ENCODE measurements around the gene MNAT1. TPM values are rescaled to one million over a fixed set of nuclear protein-coding genes. Genes with fewer than 3 reads are reported as not detected.

Gene MNAT1
- total and polyA plus RNA-seq, 9 of the 15 experiments (the other 6 are each of a cell fraction or from before 2014, with no cell fraction given): 37.8 to 83.3 (median 60.4) TPM

DNA sequence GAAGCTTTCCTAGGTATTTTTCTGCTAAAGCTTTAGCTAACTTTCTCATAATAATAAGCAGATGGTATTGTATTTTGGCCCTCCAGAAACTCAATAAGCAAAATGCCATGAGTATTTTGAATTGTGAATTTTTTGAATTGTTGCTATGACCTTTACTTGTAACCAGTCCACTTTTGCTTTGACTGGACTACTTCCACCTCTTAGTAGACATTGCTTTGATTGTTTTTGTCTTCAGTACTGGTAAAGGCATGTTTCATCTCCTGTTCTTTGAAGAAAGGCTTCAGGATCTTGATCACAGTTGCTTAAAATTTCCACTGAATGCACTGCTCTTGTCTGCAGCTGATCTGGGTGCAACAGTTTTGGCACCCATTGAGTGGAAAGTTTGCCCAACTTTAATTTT is 144.0 kb downstream of the MNAT1 start (continued):
- TF ChIP-seq, protein P1, sequence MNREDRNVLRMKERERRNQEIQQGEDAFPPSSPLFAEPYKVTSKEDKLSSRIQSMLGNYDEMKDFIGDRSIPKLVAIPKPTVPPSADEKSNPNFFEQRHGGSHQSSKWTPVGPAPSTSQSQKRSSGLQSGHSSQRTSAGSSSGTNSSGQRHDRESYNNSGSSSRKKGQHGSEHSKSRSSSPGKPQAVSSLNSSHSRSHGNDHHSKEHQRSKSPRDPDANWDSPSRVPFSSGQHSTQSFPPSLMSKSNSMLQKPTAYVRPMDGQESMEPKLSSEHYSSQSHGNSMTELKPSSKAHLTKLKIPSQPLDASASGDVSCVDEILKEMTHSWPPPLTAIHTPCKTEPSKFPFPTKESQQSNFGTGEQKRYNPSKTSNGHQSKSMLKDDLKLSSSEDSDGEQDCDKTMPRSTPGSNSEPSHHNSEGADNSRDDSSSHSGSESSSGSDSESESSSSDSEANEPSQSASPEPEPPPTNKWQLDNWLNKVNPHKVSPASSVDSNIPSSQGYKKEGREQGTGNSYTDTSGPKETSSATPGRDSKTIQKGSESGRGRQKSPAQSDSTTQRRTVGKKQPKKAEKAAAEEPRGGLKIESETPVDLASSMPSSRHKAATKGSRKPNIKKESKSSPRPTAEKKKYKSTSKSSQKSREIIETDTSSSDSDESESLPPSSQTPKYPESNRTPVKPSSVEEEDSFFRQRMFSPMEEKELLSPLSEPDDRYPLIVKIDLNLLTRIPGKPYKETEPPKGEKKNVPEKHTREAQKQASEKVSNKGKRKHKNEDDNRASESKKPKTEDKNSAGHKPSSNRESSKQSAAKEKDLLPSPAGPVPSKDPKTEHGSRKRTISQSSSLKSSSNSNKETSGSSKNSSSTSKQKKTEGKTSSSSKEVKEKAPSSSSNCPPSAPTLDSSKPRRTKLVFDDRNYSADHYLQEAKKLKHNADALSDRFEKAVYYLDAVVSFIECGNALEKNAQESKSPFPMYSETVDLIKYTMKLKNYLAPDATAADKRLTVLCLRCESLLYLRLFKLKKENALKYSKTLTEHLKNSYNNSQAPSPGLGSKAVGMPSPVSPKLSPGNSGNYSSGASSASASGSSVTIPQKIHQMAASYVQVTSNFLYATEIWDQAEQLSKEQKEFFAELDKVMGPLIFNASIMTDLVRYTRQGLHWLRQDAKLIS (CRISPR knock-in tag; IDR thresholded peaks at IDR 0.05): no peak
- no peak for TF ChIP-seq TEAD2 (tag; IDR thresholded peaks at IDR 0.05)
- TF ChIP-seq, protein P2, sequence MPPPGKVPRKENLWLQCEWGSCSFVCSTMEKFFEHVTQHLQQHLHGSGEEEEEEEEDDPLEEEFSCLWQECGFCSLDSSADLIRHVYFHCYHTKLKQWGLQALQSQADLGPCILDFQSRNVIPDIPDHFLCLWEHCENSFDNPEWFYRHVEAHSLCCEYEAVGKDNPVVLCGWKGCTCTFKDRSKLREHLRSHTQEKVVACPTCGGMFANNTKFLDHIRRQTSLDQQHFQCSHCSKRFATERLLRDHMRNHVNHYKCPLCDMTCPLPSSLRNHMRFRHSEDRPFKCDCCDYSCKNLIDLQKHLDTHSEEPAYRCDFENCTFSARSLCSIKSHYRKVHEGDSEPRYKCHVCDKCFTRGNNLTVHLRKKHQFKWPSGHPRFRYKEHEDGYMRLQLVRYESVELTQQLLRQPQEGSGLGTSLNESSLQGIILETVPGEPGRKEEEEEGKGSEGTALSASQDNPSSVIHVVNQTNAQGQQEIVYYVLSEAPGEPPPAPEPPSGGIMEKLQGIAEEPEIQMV (tag; conservative IDR thresholded peaks at IDR 0.05; ENCODE audit: low read depth): no peak

DNA sequence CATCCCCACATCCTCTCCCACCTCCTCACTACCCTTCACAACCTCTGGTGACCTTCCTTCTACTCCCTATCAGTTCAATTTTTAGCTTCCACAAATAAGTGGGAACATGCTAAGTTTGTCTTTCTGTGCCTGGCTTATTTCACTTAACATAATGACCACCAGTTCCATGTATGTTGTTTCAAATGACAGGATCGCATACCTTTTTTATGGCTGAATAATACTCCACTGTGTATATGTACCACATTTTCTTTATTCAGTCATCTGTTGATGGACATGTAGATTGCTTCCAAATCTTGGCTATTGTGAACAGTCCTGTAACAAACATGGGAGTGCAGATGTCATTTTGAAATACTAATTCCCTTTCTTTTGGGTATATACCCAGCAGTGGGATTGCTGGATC is 147.7 kb downstream of the MNAT1 start:
- DNase-seq (ENCODE audit: extremely low read depth in 1 of 4, low spot score in 3 of 4) (no peak), FAIRE-seq (no peak), ATAC-seq (no peak)
- no TSS peak for BruUV-seq (replicated peaks)
- Histone ChIP-seq H3K9ac (ENCODE audit: insufficient read depth in 1 of 2, low read depth in 2 of 2, low read length in 2 of 2) (no peak overlapping the region), H3K4me1 (replicated peaks in 1 of 2; ENCODE audit: control insufficient read depth in 2 of 2, insufficient read depth in 2 of 2, low read length in 2 of 2) (no peaks in the 10 kb centered on the region), H3K9me1 (ENCODE audit: control insufficient read depth, insufficient read depth, low read length) (no peaks in the 10 kb centered on the region), H3K79me2 (ENCODE audit: control insufficient read depth, insufficient read depth, low read length) (no peaks in the 10 kb centered on the region), H3K27ac (ENCODE audit: extremely low read depth, low read depth, low read length) (no peak overlapping the region), H3K4me2 (ENCODE audit: insufficient read depth, low read length) (no peak overlapping the region), H3K27me3 (ENCODE audit: control insufficient read depth in 2 of 2, insufficient read depth in 2 of 2, low read length in 2 of 2) (no peaks in the 10 kb centered on the region), H3K4me3 (no peak overlapping the region), H3K36me3 (ENCODE audit: control insufficient read depth, insufficient read depth, low read length) (peaks cover 5% of the 10 kb centered on the region; the same call in 1 of the 3 replicates), H3K9me3 (replicated peaks; ENCODE audit: control insufficient read depth, insufficient read depth, low read depth, low read length) (no peaks in the 10 kb centered on the region), H4K20me1 (replicated peaks; ENCODE audit: control insufficient read depth, insufficient read depth, low read length) (no peaks in the 10 kb centered on the region), H2AFZ (ENCODE audit: low read depth, low read length) (no peak overlapping the region)
- POLR2A ChIA-PET: no interaction called here
- 100% methylated on average over 1 of the region's 1 CpG for WGBS (ENCODE audit: insufficient coverage, low coverage, missing lambda C conversion rate)
- CTCF ChIA-PET (ENCODE audit: low intra/inter-chr PET ratio): no interaction called here
- intact Hi-C loops (cut with micrococcal nuclease) (no loop called here), in situ Hi-C loops (cut with MboI) (no loop called here)
- TF ChIP-seq EGR1 (conservative IDR thresholded peaks at IDR 0.05): no peak

All from K562 (cell line).